GM19397 (cell line): Measurements from ENCODE around the gene SMIM22.

ENCODE experiments used
- ATAC-seq: cut with Tn5 transposase; IDR thresholded peaks from one replicate; pipeline ENCODE4 v1.9.1; 2021; ENCODE audit warnings: mild to moderate bottlenecking, moderate library complexity; ENCODE audit not compliant: unreplicated experiment

SMIM22 gene

GRCh38 chr16:4814542-4815173 is 19.5 kb downstream of the SMIM22 start:
- no peak for ATAC-seq

GRCh38 chr16:4820652-4821051 is 25.5 kb downstream of the SMIM22 start:
- ATAC-seq, result no peak

- ATAC-seq, result no peak
These were observed 30.0 kb downstream of the SMIM22 start for GRCh38 chr16:4825196-4825595.

- no peak for ATAC-seq
These were observed 31.4 kb downstream of the SMIM22 start for GRCh38 chr16:4826526-4826925.

GRCh38 chr16:4826980-4827379 is 31.8 kb downstream of the SMIM22 start:
- ATAC-seq, result no peak

GRCh38 chr16:4828567-4829321 is 33.6 kb downstream of the SMIM22 start:
- ATAC-seq, result no peak

- no peak for ATAC-seq
These were observed 35.2 kb downstream of the SMIM22 start for GRCh38 chr16:4830408-4830807.

GRCh38 chr16:4831616-4832015 is 36.4 kb downstream of the SMIM22 start:
- no peak for ATAC-seq

GRCh38 chr16:4832698-4833343 is 37.7 kb downstream of the SMIM22 start:
- no peak for ATAC-seq

GRCh38 chr16:4833584-4833983 is 38.4 kb downstream of the SMIM22 start:
- ATAC-seq, result no peak

GRCh38 chr16:4836727-4837126 is 41.6 kb downstream of the SMIM22 start:
- ATAC-seq, result no peak

- no peak for ATAC-seq
These were observed 42.7 kb downstream of the SMIM22 start for GRCh38 chr16:4837733-4838501.

- no peak for ATAC-seq
These were observed 44.8 kb downstream of the SMIM22 start for GRCh38 chr16:4839942-4840341.

- no peak for ATAC-seq
These were observed 45.8 kb downstream of the SMIM22 start for GRCh38 chr16:4840984-4841383.
